Measurements from ENCODE around the gene NASP. TPM values are rescaled to one million over a fixed set of nuclear protein-coding genes. Genes with fewer than 3 reads are reported as not detected.

NASP gene
- total RNA-seq, 4 donors from 2014 or later, result 44.2 to 79.3 (median 55.9) TPM

- H3K9me3 ChIP-seq, result no peaks in the 10 kb centered on the region
- 89% methylated on average over 1 of the region's 1 CpG for WGBS
- H3K4me3 ChIP-seq, result no peak overlapping the region
- no peak overlapping the region for H3K27ac ChIP-seq
- no peaks in the 10 kb centered on the region for H3K27me3 ChIP-seq
- no peak for DNase-seq (ENCODE audit: low spot score in 2 of 2)
- TF ChIP-seq CTCF (IDR thresholded peaks at IDR 0.05) (no peak), POLR2AphosphoS5 (IDR thresholded peaks at IDR 0.05) (no peak), EP300 (IDR thresholded peaks at IDR 0.05) (no peak), POLR2A (IDR thresholded peaks at IDR 0.05) (no peak)
- no peaks in the 10 kb centered on the region for H3K4me1 ChIP-seq
- H3K36me3 ChIP-seq, result peaks cover 90% of the 10 kb centered on the region
Measured at GRCh38 chr1:45630429-45630828, 46.6 kb downstream of the NASP start.

GRCh38 chr1:45635211-45635610 is 51.4 kb downstream of the NASP start:
- Histone ChIP-seq H3K36me3 (peaks cover 89% of the 10 kb centered on the region), H3K9me3 (no peaks in the 10 kb centered on the region), H3K27ac (no peak overlapping the region), H3K4me1 (no peaks in the 10 kb centered on the region), H3K27me3 (no peaks in the 10 kb centered on the region), H3K4me3 (no peak overlapping the region)
- no peak for TF ChIP-seq POLR2AphosphoS5 (IDR thresholded peaks at IDR 0.05)
- TF ChIP-seq POLR2A (IDR thresholded peaks at IDR 0.05), result no peak
- TF ChIP-seq EP300 (IDR thresholded peaks at IDR 0.05), result no peak
- TF ChIP-seq CTCF (IDR thresholded peaks at IDR 0.05), result no peak
- DNase-seq (ENCODE audit: low spot score in 2 of 2), result no peak
- WGBS, result 32% methylated on average over 1 of the region's 1 CpG

- 82% methylated on average over 1 of the region's 1 CpG for WGBS
- peaks cover 72% of the 10 kb centered on the region for H3K36me3 ChIP-seq
- no peak for DNase-seq (ENCODE audit: low spot score in 2 of 2)
Measured at GRCh38 chr1:45640293-45640692, 56.5 kb downstream of the NASP start.

GRCh38 chr1:45643321-45643720 is 59.5 kb downstream of the NASP start:
- peaks cover 60% of the 10 kb centered on the region for H3K36me3 ChIP-seq
- DNase-seq (ENCODE audit: low spot score in 2 of 2), result no peak
- TF ChIP-seq EP300 (IDR thresholded peaks at IDR 0.05), result no peak
- TF ChIP-seq CTCF (IDR thresholded peaks at IDR 0.05), result no peak
- TF ChIP-seq POLR2AphosphoS5 (IDR thresholded peaks at IDR 0.05), result no peak
- no peak for TF ChIP-seq POLR2A (IDR thresholded peaks at IDR 0.05)
- H3K9me3 ChIP-seq, result no peaks in the 10 kb centered on the region
- no peak overlapping the region for H3K27ac ChIP-seq
- no peak overlapping the region for H3K4me3 ChIP-seq
- no peaks in the 10 kb centered on the region for H3K27me3 ChIP-seq
- H3K4me1 ChIP-seq, result no peaks in the 10 kb centered on the region
- 72% methylated on average over 5 of the region's 5 CpGs for WGBS

More at GRCh38 chr1:45640293-45640692, 56.5 kb downstream of the NASP start:
- no peaks in the 10 kb centered on the region for H3K9me3 ChIP-seq
- no peaks in the 10 kb centered on the region for H3K27me3 ChIP-seq
- H3K4me1 ChIP-seq, result no peaks in the 10 kb centered on the region
- H3K4me3 ChIP-seq, result no peak overlapping the region
- H3K27ac ChIP-seq, result no peak overlapping the region
- TF ChIP-seq EP300 (IDR thresholded peaks at IDR 0.05) (no peak), POLR2AphosphoS5 (IDR thresholded peaks at IDR 0.05) (no peak), CTCF (IDR thresholded peaks at IDR 0.05) (no peak), POLR2A (IDR thresholded peaks at IDR 0.05) (no peak)

- no peak overlapping the region for H3K4me3 ChIP-seq
- peaks cover 60% of the 10 kb centered on the region for H3K36me3 ChIP-seq
- H3K9me3 ChIP-seq, result no peaks in the 10 kb centered on the region
- TF ChIP-seq EP300 (IDR thresholded peaks at IDR 0.05) (no peak), POLR2AphosphoS5 (IDR thresholded peaks at IDR 0.05) (no peak), POLR2A (IDR thresholded peaks at IDR 0.05) (no peak), CTCF (IDR thresholded peaks at IDR 0.05) (no peak)
- H3K27me3 ChIP-seq, result no peaks in the 10 kb centered on the region
- H3K4me1 ChIP-seq, result no peaks in the 10 kb centered on the region
- DNase-seq (ENCODE audit: low spot score in 2 of 2), result no peak
- H3K27ac ChIP-seq, result no peak overlapping the region
Measured at GRCh38 chr1:45643978-45644377, 60.1 kb downstream of the NASP start.
